Stomach (tissue), 4 donors: ENCODE measurements around the gene LMOD2.

ENCODE experiments used
- CTCF ChIP-seq, 7 experiments: fragments of 450-650 bp in 4 of 7; fragments of 200-600 bp in 3 of 7; sonication (generic) in 3 of 7; IDR thresholded peaks; one replicate each; pipeline ENCODE4 v1.5.1; 2016 to 2019; ENCODE audit warnings: antibody characterized with exemption in 7 of 7, control low read depth in 2 of 7, mild to moderate bottlenecking in 1 of 7
- EP300 ChIP-seq: sonication (generic); formaldehyde crosslinking; IDR thresholded peaks from one replicate; pipeline ENCODE4 v1.6.1; 2017; ENCODE audit warnings: antibody characterized with exemption
- POLR2A ChIP-seq, 4 donors: fragments of 450-650 bp; IDR thresholded peaks; one replicate each; pipeline ENCODE4 v1.6.1; 2016; ENCODE audit warnings: antibody characterized with exemption in 4 of 4, control low read depth in 2 of 4, mild to moderate bottlenecking in 1 of 4, moderate library complexity in 1 of 4

DNA sequence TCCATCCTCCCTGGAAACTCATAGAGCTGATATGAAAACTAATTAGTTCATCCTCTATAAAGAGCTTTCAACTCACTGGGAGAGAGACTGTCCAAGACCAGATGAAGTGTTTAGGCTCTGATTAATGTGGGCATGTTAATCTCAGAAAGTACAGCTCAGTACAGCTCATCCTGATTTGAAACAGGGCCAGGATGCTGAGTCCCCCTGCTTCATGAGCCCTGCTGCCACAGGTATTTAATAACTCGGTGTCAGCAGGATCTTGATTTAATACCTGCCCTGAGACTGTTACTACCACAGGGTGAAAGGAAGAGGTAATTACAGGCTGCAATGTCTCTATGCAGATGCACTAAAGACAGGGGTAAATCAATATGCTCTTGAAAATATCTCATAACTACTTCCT is 10.8 kb downstream of the LMOD2 start:
- TF ChIP-seq CTCF (IDR thresholded peaks at IDR 0.05): no peak
- TF ChIP-seq EP300: no peak
- TF ChIP-seq POLR2A (IDR thresholded peaks at IDR 0.05): no peak
